WTC11 (cell line): ENCODE measurements around the gene MRTFA. TPM values are rescaled to one million over a fixed set of nuclear protein-coding genes. Genes with fewer than 3 reads are reported as not detected.
A peak's percentile ranks its signal among the peaks of the same experiment; 100 is the strongest.

Source experiments
- ATAC-seq: fragments of 200-7000 bp; cut with Tn5 transposase; 2 replicates; pipeline ENCODE4 v1.10.0; 2021; ENCODE audit warnings: mild to moderate bottlenecking, moderate library complexity
- CTCF ChIA-PET: fragments of 300-600 bp; sonication (Branson Sonifier 250); formaldehyde crosslinking; loops from one replicate; lab custom pipeline; 2021; ENCODE audit warnings: antibody characterized with exemption; lab: Charles Lee
- POLR2A ChIA-PET: fragments of 350-600 bp; sonication (Branson Sonifier 250); formaldehyde crosslinking; loops from one replicate; lab custom pipeline; 2021; ENCODE audit warnings: antibody characterized with exemption; lab: Charles Lee
- DNase-seq: peaks from one replicate; pipeline ENCODE4 v3.0.0; 2021; ENCODE audit warnings: low spot score
- H3K27ac Mint-ChIP-seq: 2 replicates; pipeline ENCODE4 v1.8.0; 2021; ENCODE audit warnings: mixed read lengths
- H3K27me3 Mint-ChIP-seq: 2 replicates; pipeline ENCODE4 v1.8.0; 2021; ENCODE audit warnings: low read depth, mild to moderate bottlenecking, moderate library complexity, mixed read lengths
- H3K36me3 Mint-ChIP-seq: 2 replicates; pipeline ENCODE4 v1.8.0; 2021; ENCODE audit warnings: mixed read lengths
- H3K4me1 Mint-ChIP-seq: 2 replicates; pipeline ENCODE4 v1.8.0; 2022; ENCODE audit warnings: mixed read lengths
- H3K4me3 Mint-ChIP-seq: 2 replicates; pipeline ENCODE4 v1.8.0; 2021; ENCODE audit warnings: mild to moderate bottlenecking, moderate library complexity, mixed read lengths
- H3K9me3 Mint-ChIP-seq: 2 replicates; pipeline ENCODE4 v1.8.0; 2021; ENCODE audit warnings: mixed read lengths
- CREM ChIP-seq: sonication (generic); formaldehyde crosslinking; IDR thresholded peaks from 2 replicates; pipeline ENCODE4 v1.8.1; 2022; ENCODE audit warnings: mild to moderate bottlenecking, missing genetic modification reagents, moderate library complexity
- ELF4 ChIP-seq: sonication (generic); formaldehyde crosslinking; IDR thresholded peaks from 2 replicates; pipeline ENCODE4 v1.8.1; 2022; ENCODE audit warnings: low read depth, mild to moderate bottlenecking, moderate library complexity, missing genetic modification reagents
- EMX1 ChIP-seq: fragments of 250-450 bp; sonication (Bioruptor Pico); IDR thresholded peaks from 2 replicates; pipeline ENCODE4 v1.8.0; 2021; ENCODE audit warnings: mild to moderate bottlenecking
- IRF2 ChIP-seq: sonication (generic); formaldehyde crosslinking; IDR thresholded peaks from 2 replicates; pipeline ENCODE4 v1.8.0; 2022; ENCODE audit warnings: low read depth, missing genetic modification reagents, borderline replicate concordance
- JUN ChIP-seq: sonication (generic); formaldehyde crosslinking; IDR thresholded peaks from 2 replicates; pipeline ENCODE4 v1.8.0; 2023; ENCODE audit warnings: mild to moderate bottlenecking, missing genetic modification reagents
- NR1H2 ChIP-seq: sonication (generic); formaldehyde crosslinking; IDR thresholded peaks from 2 replicates; pipeline ENCODE4 v1.9.0; 2021; ENCODE audit warnings: mild to moderate bottlenecking, moderate library complexity, missing genetic modification reagents
- NR3C1 ChIP-seq: sonication (generic); formaldehyde crosslinking; conservative IDR thresholded peaks from 2 replicates; pipeline ENCODE4 v1.8.1; 2023; ENCODE audit warnings: low read depth, mild to moderate bottlenecking, missing genetic modification reagents
- RELA ChIP-seq: sonication (generic); formaldehyde crosslinking; IDR thresholded peaks from 2 replicates; pipeline ENCODE4 v1.8.1; 2022; ENCODE audit warnings: missing genetic modification reagents, mild to moderate bottlenecking, borderline replicate concordance
- SP1 ChIP-seq: sonication (generic); formaldehyde crosslinking; conservative IDR thresholded peaks from 2 replicates; pipeline ENCODE4 v1.8.1; 2022; ENCODE audit warnings: missing genetic modification reagents
- ZNF263 ChIP-seq: sonication (generic); formaldehyde crosslinking; IDR thresholded peaks from 2 replicates; pipeline ENCODE4 v1.8.1; 2022; ENCODE audit warnings: low read depth, mild to moderate bottlenecking, moderate library complexity, missing genetic modification reagents
- ZNF317 ChIP-seq: sonication (generic); formaldehyde crosslinking; IDR thresholded peaks from 2 replicates; pipeline ENCODE4 v1.8.1; 2023; ENCODE audit warnings: low read depth, mild to moderate bottlenecking, moderate library complexity, missing genetic modification reagents, borderline replicate concordance
- ZNF396 ChIP-seq: fragments of 250-450 bp; sonication (Bioruptor Pico); IDR thresholded peaks from 2 replicates; pipeline ENCODE4 v1.8.0; 2021; ENCODE audit warnings: mild to moderate bottlenecking, moderate library complexity, borderline replicate concordance
- total RNA-seq: library from RNA; stranded (reverse); gene quantifications from 3 replicates; pipeline ENCODE4 v1.2.3, GENCODE V29; 2021
- TF ChIP-seq, protein P1 (sequence below): sonication (generic); formaldehyde crosslinking; IDR thresholded peaks from 2 replicates; pipeline ENCODE4 v1.8.1; 2022; ENCODE audit warnings: missing genetic modification reagents, borderline replicate concordance
- TF ChIP-seq, protein P2 (sequence below): sonication (generic); formaldehyde crosslinking; IDR thresholded peaks from 2 replicates; pipeline ENCODE4 v1.8.0; 2022; ENCODE audit warnings: mild to moderate bottlenecking, missing genetic modification reagents
- TF ChIP-seq, protein P3 (sequence below): sonication (generic); formaldehyde crosslinking; conservative IDR thresholded peaks from 2 replicates; pipeline ENCODE4 v1.8.1; 2023; ENCODE audit warnings: mild to moderate bottlenecking, low read depth, missing genetic modification reagents, moderate library complexity
- TF ChIP-seq, protein P4 (sequence below): fragments of 250-450 bp; sonication (Bioruptor Pico); IDR thresholded peaks from 2 replicates; pipeline ENCODE4 v1.9.0; 2021; ENCODE audit warnings: mild to moderate bottlenecking, borderline replicate concordance
- TF ChIP-seq, protein P5 (sequence below): sonication (generic); formaldehyde crosslinking; conservative IDR thresholded peaks from 2 replicates; pipeline ENCODE4 v1.8.1; 2022; ENCODE audit warnings: mild to moderate bottlenecking, missing genetic modification reagents

The MRTFA gene
- total RNA-seq, 1 experiment from 2014 or later, result 48.4 TPM

DNA sequence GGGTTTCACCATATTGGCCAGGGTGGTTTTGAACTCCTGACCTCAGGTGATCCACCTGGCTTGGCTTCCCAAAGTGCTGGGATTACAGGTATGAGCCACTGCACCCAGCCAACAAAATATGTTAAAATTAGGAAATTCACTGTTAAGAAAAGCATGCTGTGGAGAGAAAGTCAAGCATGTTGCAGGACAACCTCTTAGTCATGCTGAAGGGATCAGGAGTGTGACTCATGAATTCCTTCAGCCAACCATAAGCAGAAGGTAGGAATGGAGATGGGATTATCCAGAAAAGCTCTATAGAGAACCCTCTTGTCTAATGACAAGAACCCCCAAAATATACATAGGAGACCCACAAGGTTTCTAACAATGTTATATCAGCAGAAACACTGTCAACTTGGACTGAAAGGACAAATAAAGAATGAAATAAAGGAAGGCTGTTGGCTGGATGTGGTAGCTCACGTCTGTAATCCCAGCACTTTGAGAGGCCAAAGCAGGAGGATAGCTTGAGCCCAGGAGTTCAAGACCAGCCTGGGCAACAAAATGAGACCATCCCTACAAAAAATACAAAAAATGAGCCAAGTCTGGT lies 16.0 kb downstream of the MRTFA start:
- DNase-seq (no peak), ATAC-seq (no peak)
- H3K4me1 Mint-ChIP-seq, result peaks cover 10% of the 10 kb centered on the region
- CTCF ChIA-PET, result interaction anchor here (1.2 kb wide), 1 partner anchor 16 kb away, joined by 5 read pairs; the partner anchor contains the start of gene MRTFA
- H3K9me3 Mint-ChIP-seq, result peaks cover 46% of the 10 kb centered on the region
- no peak overlapping the region for H3K27ac Mint-ChIP-seq
- peaks cover 38% of the 10 kb centered on the region for H3K36me3 Mint-ChIP-seq
- POLR2A ChIA-PET, result no interaction called here
- TF ChIP-seq SP1 (CRISPR knock-in tag) (no peak), JUN (CRISPR knock-in tag) (no peak), NR3C1 (CRISPR knock-in tag) (no peak)
- TF ChIP-seq, protein P1, sequence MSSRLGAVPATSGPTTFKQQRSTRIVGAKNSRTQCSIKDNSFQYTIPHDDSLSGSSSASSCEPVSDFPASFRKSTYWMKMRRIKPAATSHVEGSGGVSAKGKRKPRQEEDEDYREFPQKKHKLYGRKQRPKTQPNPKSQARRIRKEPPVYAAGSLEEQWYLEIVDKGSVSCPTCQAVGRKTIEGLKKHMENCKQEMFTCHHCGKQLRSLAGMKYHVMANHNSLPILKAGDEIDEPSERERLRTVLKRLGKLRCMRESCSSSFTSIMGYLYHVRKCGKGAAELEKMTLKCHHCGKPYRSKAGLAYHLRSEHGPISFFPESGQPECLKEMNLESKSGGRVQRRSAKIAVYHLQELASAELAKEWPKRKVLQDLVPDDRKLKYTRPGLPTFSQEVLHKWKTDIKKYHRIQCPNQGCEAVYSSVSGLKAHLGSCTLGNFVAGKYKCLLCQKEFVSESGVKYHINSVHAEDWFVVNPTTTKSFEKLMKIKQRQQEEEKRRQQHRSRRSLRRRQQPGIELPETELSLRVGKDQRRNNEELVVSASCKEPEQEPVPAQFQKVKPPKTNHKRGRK (CRISPR knock-in tag), result no peak
- TF ChIP-seq, all 79 proteins: peak for 0
- no peaks in the 10 kb centered on the region for H3K27me3 Mint-ChIP-seq
- no peak overlapping the region for H3K4me3 Mint-ChIP-seq

DNA sequence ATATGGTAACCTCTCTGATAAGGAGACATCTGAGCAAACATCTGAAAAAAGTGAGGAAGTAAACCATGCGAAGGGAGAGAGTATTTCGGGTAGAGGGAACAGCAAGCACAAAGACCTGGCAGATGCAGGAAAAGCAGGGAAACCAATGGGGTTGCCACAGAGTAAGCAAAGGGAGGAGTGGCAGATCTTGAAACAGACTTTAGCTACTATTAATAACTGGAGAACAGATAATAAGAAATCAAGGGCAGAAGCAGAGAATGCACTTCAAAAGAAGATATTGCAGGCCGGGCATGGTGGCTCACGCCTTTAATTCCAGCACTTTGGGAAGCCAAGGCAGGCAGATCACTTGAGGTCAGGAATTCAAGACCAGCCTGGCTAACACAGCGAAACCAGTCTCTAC lies 18.1 kb downstream of the MRTFA start:
- Mint-ChIP-seq H3K4me1 (peaks cover 10% of the 10 kb centered on the region), H3K27me3 (no peaks in the 10 kb centered on the region), H3K36me3 (peaks cover 38% of the 10 kb centered on the region), H3K4me3 (no peak overlapping the region), H3K27ac (peak overlapping the region; percentile 28; the same call in 1 of the 2 replicates), H3K9me3 (peaks cover 46% of the 10 kb centered on the region)
- no peak for TF ChIP-seq IRF2 (CRISPR knock-in tag)
- TF ChIP-seq, protein P2, sequence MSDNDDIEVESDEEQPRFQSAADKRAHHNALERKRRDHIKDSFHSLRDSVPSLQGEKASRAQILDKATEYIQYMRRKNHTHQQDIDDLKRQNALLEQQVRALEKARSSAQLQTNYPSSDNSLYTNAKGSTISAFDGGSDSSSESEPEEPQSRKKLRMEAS (CRISPR knock-in tag), result no peak
- ChIA-PET CTCF (no interaction called here), POLR2A (no interaction called here)
- no peak for DNase-seq
- ATAC-seq, result no peak

DNA sequence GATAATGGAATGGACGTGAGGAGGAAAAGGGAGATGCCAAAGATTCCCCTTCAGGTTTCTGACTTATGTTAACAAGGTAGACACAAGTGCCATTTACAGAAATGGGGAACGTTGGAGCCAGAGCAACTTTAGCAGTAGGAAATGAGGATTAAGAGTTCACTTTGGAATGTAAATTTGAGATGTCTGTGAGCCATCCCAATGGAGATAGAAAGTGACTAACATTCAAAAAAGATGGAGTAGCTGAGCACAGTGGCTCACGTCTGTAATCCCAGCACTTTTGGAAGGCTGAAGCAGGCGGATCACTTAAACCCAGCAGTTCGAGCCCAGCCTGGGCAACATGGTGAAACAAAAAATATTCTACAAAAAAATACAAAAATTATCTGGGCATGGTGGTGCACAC lies 19.9 kb downstream of the MRTFA start:
- peaks cover 33% of the 10 kb centered on the region for H3K9me3 Mint-ChIP-seq
- ChIA-PET CTCF (interaction anchor here (1.6 kb wide), 1 partner anchor 92 kb away, joined by 7 read pairs; no protein-coding TSS in a partner anchor), POLR2A (no interaction called here)
- DNase-seq (no peak), ATAC-seq (no peak)
- H3K36me3 Mint-ChIP-seq, result peaks cover 27% of the 10 kb centered on the region
- H3K27ac Mint-ChIP-seq, result peak overlapping the region; percentile 0; the same call in 1 of the 2 replicates
- H3K27me3 Mint-ChIP-seq, result no peaks in the 10 kb centered on the region
- no peak overlapping the region for H3K4me3 Mint-ChIP-seq
- H3K4me1 Mint-ChIP-seq, result peaks cover 10% of the 10 kb centered on the region
- TF ChIP-seq, protein P3, sequence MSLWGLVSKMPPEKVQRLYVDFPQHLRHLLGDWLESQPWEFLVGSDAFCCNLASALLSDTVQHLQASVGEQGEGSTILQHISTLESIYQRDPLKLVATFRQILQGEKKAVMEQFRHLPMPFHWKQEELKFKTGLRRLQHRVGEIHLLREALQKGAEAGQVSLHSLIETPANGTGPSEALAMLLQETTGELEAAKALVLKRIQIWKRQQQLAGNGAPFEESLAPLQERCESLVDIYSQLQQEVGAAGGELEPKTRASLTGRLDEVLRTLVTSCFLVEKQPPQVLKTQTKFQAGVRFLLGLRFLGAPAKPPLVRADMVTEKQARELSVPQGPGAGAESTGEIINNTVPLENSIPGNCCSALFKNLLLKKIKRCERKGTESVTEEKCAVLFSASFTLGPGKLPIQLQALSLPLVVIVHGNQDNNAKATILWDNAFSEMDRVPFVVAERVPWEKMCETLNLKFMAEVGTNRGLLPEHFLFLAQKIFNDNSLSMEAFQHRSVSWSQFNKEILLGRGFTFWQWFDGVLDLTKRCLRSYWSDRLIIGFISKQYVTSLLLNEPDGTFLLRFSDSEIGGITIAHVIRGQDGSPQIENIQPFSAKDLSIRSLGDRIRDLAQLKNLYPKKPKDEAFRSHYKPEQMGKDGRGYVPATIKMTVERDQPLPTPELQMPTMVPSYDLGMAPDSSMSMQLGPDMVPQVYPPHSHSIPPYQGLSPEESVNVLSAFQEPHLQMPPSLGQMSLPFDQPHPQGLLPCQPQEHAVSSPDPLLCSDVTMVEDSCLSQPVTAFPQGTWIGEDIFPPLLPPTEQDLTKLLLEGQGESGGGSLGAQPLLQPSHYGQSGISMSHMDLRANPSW (CRISPR knock-in tag), result no peak
- TF ChIP-seq, protein P4, sequence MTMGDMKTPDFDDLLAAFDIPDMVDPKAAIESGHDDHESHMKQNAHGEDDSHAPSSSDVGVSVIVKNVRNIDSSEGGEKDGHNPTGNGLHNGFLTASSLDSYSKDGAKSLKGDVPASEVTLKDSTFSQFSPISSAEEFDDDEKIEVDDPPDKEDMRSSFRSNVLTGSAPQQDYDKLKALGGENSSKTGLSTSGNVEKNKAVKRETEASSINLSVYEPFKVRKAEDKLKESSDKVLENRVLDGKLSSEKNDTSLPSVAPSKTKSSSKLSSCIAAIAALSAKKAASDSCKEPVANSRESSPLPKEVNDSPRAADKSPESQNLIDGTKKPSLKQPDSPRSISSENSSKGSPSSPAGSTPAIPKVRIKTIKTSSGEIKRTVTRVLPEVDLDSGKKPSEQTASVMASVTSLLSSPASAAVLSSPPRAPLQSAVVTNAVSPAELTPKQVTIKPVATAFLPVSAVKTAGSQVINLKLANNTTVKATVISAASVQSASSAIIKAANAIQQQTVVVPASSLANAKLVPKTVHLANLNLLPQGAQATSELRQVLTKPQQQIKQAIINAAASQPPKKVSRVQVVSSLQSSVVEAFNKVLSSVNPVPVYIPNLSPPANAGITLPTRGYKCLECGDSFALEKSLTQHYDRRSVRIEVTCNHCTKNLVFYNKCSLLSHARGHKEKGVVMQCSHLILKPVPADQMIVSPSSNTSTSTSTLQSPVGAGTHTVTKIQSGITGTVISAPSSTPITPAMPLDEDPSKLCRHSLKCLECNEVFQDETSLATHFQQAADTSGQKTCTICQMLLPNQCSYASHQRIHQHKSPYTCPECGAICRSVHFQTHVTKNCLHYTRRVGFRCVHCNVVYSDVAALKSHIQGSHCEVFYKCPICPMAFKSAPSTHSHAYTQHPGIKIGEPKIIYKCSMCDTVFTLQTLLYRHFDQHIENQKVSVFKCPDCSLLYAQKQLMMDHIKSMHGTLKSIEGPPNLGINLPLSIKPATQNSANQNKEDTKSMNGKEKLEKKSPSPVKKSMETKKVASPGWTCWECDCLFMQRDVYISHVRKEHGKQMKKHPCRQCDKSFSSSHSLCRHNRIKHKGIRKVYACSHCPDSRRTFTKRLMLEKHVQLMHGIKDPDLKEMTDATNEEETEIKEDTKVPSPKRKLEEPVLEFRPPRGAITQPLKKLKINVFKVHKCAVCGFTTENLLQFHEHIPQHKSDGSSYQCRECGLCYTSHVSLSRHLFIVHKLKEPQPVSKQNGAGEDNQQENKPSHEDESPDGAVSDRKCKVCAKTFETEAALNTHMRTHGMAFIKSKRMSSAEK (CRISPR knock-in tag), result no peak
- TF ChIP-seq NR1H2 (CRISPR knock-in tag) (no peak), EMX1 (CRISPR knock-in tag) (no peak), ZNF263 (CRISPR knock-in tag) (no peak), RELA (CRISPR knock-in tag) (no peak), CREM (CRISPR knock-in tag) (no peak), ELF4 (CRISPR knock-in tag) (no peak), ZNF396 (CRISPR knock-in tag) (no peak), ZNF317 (no peak)
- TF ChIP-seq, protein P1 (CRISPR knock-in tag), result no peak
- TF ChIP-seq, protein P5, sequence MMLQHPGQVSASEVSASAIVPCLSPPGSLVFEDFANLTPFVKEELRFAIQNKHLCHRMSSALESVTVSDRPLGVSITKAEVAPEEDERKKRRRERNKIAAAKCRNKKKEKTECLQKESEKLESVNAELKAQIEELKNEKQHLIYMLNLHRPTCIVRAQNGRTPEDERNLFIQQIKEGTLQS, result no peak
